GM19468 (cell line): ENCODE data around the gene MRPS26.

Experiments
- ATAC-seq: cut with Tn5 transposase; IDR thresholded peaks from one replicate; pipeline ENCODE4 v1.9.1; 2021; ENCODE audit warnings: mild to moderate bottlenecking, moderate library complexity, moderate number of reproducible peaks; ENCODE audit not compliant: unreplicated experiment; ENCODE audit errors: extremely low read depth

The MRPS26 gene

DNA sequence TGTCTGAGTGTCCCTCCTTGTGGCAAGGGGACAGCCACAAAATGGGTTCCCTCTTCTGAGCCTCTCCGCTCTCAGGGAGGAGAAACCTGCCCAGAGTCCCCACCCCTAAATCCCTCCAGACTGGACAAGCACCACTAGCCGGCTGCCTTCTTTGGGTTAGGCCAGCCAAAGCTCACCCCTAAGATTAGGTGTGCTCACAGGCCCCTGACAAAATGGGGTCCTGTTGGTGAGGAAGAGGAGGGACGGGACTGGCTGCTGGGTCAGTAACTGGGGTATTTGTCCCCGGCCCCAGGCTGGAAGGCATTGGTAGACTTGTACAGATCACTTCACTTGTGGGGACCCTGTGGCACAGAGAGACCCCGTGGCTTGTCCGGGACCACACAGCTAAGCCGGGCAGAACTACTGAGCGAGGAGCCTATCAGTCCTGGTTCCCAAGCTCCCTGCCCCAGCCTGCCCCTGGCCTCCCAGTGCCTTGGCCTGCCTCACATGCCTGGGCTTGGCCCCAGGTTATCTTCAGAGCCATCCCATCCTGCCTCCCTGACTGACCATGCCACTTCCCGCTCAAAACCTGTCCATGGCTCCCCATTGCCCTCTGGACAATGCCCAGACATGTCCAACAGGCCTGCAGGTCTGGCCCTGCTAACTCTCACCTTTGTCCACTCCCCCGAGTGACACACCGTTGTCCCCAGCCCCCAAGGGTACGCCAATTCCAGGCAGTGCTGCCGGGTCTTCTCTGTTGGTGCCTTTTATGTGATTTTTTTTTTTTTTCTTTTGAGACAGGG lies 49.2 kb downstream of the MRPS26 start:
- no peak for ATAC-seq
